Measurements from ENCODE around the gene CEP135.

GRCh38 chr4:55955710-55956109 lies 7.0 kb downstream of the CEP135 start:
- TF ChIP-seq CTCF (conservative IDR thresholded peaks at IDR 0.05 in 1 of 2, IDR thresholded peaks at IDR 0.05 in 1 of 2; ENCODE audit: low read depth in 1 of 2, low read length in 2 of 2), result no peak
- no peak for TF ChIP-seq EZH2 (IDR thresholded peaks at IDR 0.05; ENCODE audit: low read length, missing control alignments)

Data from fibroblast of lung (primary cell).